Measurements from ENCODE around the gene LHFPL3.

DNA sequence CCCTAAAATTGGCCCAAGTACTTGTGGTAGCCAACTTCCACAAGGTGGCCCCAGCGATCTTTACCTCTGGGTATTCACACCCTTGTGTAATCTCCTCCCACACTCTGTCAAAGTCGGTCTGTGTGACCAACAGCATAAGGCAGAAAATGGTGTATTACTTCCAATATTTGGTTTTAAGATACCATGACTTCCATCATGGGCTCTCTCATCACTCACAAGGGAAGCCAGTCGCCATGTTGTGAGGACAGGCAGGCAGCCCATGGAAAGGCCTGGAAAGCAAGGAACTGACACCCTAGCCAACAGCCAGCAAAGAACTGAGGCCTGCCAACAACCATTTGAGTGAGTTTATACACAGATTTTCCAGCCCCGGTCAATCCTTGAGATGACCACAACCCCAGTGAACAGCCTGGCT lies 594.6 kb downstream of the LHFPL3 start:
- TF ChIP-seq, protein P1, sequence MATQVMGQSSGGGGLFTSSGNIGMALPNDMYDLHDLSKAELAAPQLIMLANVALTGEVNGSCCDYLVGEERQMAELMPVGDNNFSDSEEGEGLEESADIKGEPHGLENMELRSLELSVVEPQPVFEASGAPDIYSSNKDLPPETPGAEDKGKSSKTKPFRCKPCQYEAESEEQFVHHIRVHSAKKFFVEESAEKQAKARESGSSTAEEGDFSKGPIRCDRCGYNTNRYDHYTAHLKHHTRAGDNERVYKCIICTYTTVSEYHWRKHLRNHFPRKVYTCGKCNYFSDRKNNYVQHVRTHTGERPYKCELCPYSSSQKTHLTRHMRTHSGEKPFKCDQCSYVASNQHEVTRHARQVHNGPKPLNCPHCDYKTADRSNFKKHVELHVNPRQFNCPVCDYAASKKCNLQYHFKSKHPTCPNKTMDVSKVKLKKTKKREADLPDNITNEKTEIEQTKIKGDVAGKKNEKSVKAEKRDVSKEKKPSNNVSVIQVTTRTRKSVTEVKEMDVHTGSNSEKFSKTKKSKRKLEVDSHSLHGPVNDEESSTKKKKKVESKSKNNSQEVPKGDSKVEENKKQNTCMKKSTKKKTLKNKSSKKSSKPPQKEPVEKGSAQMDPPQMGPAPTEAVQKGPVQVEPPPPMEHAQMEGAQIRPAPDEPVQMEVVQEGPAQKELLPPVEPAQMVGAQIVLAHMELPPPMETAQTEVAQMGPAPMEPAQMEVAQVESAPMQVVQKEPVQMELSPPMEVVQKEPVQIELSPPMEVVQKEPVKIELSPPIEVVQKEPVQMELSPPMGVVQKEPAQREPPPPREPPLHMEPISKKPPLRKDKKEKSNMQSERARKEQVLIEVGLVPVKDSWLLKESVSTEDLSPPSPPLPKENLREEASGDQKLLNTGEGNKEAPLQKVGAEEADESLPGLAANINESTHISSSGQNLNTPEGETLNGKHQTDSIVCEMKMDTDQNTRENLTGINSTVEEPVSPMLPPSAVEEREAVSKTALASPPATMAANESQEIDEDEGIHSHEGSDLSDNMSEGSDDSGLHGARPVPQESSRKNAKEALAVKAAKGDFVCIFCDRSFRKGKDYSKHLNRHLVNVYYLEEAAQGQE (IDR thresholded peaks at IDR 0.05; ENCODE audit: unreplicated experiment) = no peak
- TF ChIP-seq, protein P2, sequence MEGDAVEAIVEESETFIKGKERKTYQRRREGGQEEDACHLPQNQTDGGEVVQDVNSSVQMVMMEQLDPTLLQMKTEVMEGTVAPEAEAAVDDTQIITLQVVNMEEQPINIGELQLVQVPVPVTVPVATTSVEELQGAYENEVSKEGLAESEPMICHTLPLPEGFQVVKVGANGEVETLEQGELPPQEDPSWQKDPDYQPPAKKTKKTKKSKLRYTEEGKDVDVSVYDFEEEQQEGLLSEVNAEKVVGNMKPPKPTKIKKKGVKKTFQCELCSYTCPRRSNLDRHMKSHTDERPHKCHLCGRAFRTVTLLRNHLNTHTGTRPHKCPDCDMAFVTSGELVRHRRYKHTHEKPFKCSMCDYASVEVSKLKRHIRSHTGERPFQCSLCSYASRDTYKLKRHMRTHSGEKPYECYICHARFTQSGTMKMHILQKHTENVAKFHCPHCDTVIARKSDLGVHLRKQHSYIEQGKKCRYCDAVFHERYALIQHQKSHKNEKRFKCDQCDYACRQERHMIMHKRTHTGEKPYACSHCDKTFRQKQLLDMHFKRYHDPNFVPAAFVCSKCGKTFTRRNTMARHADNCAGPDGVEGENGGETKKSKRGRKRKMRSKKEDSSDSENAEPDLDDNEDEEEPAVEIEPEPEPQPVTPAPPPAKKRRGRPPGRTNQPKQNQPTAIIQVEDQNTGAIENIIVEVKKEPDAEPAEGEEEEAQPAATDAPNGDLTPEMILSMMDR (conservative IDR thresholded peaks at IDR 0.05; ENCODE audit: low read depth in 2 of 2) = peak; percentile 85 to 96
- no peak for TF ChIP-seq POLR2AphosphoS5 (IDR thresholded peaks at IDR 0.05; ENCODE audit: low read depth)
- TF ChIP-seq EZH2 (IDR thresholded peaks at IDR 0.05; ENCODE audit: low read depth, unreplicated experiment) = no peak
- TF ChIP-seq JUNB (IDR thresholded peaks at IDR 0.05; ENCODE audit: unreplicated experiment) = no peak
- no peak for TF ChIP-seq ZNF114 (CRISPR knock-in tag; IDR thresholded peaks at IDR 0.05)
- no peak for TF ChIP-seq EZH2phosphoT487 (IDR thresholded peaks at IDR 0.05; ENCODE audit: unreplicated experiment)
- no peak for TF ChIP-seq STAT1 (IDR thresholded peaks at IDR 0.05; ENCODE audit: unreplicated experiment)
